ENCODE results near the gene FBXW4.
A peak's percentile ranks its signal among the peaks of the same experiment; 100 is the strongest.

FBXW4 gene

DNA sequence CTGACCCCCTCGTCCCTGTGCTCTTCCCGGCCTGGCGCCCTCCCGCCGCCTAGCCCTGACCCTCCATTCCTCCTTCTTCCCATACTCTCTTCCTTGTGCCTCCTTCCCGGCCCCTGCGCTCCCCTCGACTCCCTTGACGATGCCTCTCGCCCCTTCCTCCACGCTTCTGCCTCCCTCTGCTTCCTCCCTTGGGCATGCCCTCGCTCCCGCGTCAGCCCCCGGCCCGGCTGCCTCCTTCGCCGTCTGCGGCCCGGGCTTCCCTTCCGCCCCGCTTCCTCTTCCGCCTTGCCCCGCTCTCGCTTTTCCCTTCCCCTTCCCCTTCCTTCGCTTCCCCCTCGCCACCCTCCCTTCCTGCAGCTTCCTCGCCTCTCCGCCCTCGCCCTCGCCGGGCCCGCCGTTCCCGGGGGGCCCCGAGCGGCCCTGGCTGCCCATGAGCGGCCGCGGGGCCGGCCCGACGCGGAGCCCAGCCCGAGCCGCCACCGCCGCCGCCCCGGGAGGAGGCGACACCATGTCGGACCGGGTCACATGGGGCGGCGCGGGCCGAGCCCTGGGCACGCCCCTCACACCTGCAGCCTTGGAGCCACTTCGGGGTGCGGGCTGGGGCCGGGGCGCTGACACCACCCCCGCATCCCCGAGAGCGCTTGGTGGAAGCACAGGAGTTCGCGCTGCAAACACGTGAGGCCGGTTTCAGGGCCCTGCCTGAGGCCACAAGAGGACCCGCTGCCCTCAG lies at the start of gene FBXW4:
Gene FBXW4 (minus strand): TSS at position 497 of the 730 bp plus-strand sequence. CDS start 65 bp downstream, at position 432.
- no peaks in the 10 kb centered on the region for H4K20me1 ChIP-seq (ENCODE audit: insufficient read depth)
- no peaks in the 10 kb centered on the region for H3K36me3 ChIP-seq (ENCODE audit: insufficient read depth)
- peaks cover 41% of the 10 kb centered on the region for H3K79me2 ChIP-seq (ENCODE audit: insufficient read depth, low read depth)
- H3K27me3 ChIP-seq (ENCODE audit: insufficient read depth, low read depth), result no peaks in the 10 kb centered on the region
- H3K27ac ChIP-seq, result peak within 1 kb of the TSS; percentile 98
- no peak within 1 kb of the TSS for H3K4me3 ChIP-seq (IDR thresholded peaks at IDR 0.05; ENCODE audit: insufficient read depth, low read depth, low read length)
- peak within 1 kb of the TSS; percentile 96 for H3K4me2 ChIP-seq
- H3K4me1 ChIP-seq (ENCODE audit: low read depth, poor library complexity, severe bottlenecking), result peaks cover 37% of the 10 kb centered on the region
- H3K9ac ChIP-seq, result peak within 1 kb of the TSS; percentile 99
- TF ChIP-seq, protein P1, sequence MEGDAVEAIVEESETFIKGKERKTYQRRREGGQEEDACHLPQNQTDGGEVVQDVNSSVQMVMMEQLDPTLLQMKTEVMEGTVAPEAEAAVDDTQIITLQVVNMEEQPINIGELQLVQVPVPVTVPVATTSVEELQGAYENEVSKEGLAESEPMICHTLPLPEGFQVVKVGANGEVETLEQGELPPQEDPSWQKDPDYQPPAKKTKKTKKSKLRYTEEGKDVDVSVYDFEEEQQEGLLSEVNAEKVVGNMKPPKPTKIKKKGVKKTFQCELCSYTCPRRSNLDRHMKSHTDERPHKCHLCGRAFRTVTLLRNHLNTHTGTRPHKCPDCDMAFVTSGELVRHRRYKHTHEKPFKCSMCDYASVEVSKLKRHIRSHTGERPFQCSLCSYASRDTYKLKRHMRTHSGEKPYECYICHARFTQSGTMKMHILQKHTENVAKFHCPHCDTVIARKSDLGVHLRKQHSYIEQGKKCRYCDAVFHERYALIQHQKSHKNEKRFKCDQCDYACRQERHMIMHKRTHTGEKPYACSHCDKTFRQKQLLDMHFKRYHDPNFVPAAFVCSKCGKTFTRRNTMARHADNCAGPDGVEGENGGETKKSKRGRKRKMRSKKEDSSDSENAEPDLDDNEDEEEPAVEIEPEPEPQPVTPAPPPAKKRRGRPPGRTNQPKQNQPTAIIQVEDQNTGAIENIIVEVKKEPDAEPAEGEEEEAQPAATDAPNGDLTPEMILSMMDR (conservative IDR thresholded peaks at IDR 0.05; ENCODE audit: low read depth, low read length), result no peak
- peak within 1 kb of the TSS; percentile 78 for H2AFZ ChIP-seq (ENCODE audit: low read depth)

GRCh38 chr10:101744267-101744666 lies 49.3 kb upstream of the FBXW4 start:
- Histone ChIP-seq H3K27me3 (ENCODE audit: insufficient read depth, low read depth) (no peaks in the 10 kb centered on the region), H3K9ac (no peak overlapping the region), H3K27ac (no peak overlapping the region), H3K36me3 (ENCODE audit: insufficient read depth) (no peaks in the 10 kb centered on the region), H3K4me2 (no peak overlapping the region), H4K20me1 (ENCODE audit: insufficient read depth) (no peaks in the 10 kb centered on the region), H3K4me1 (ENCODE audit: low read depth, poor library complexity, severe bottlenecking) (no peaks in the 10 kb centered on the region), H3K79me2 (ENCODE audit: insufficient read depth, low read depth) (no peaks in the 10 kb centered on the region), H3K4me3 (IDR thresholded peaks at IDR 0.05; ENCODE audit: insufficient read depth, low read depth, low read length) (no peak overlapping the region), H2AFZ (ENCODE audit: low read depth) (no peak overlapping the region)
- TF ChIP-seq, protein P1 (conservative IDR thresholded peaks at IDR 0.05; ENCODE audit: low read depth, low read length), result no peak

DNA sequence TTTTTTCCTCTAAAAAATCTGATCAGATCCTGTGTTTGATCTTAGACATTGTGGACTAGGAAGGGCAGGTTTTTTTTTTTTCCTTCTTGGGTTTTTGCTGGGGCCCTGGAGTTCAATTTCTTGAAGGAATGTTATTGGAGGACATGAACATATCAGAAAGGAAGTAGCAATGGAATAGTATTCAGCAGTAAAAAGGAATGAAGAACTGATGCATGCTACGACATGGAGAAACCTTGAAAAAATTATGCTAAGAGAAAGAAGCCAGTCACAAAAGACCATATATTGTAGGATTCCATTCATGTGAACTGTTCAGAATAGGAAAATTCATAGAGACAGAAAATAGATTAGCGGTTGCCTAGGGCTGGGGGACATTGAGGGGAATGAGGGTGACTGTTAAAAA lies 47.0 kb upstream of the FBXW4 start:
- Histone ChIP-seq H3K4me2 (no peak overlapping the region), H3K36me3 (ENCODE audit: insufficient read depth) (no peaks in the 10 kb centered on the region), H3K9ac (no peak overlapping the region), H3K27ac (no peak overlapping the region), H3K4me1 (ENCODE audit: low read depth, poor library complexity, severe bottlenecking) (no peaks in the 10 kb centered on the region), H2AFZ (ENCODE audit: low read depth) (no peak overlapping the region), H4K20me1 (ENCODE audit: insufficient read depth) (no peaks in the 10 kb centered on the region), H3K4me3 (IDR thresholded peaks at IDR 0.05; ENCODE audit: insufficient read depth, low read depth, low read length) (no peak overlapping the region), H3K79me2 (ENCODE audit: insufficient read depth, low read depth) (no peaks in the 10 kb centered on the region), H3K27me3 (ENCODE audit: insufficient read depth, low read depth) (no peaks in the 10 kb centered on the region)
- TF ChIP-seq, protein P1 (conservative IDR thresholded peaks at IDR 0.05; ENCODE audit: low read depth, low read length), result no peak

- Histone ChIP-seq H3K27ac (no peak overlapping the region), H3K27me3 (ENCODE audit: insufficient read depth, low read depth) (no peaks in the 10 kb centered on the region), H3K4me2 (no peak overlapping the region), H3K4me1 (ENCODE audit: low read depth, poor library complexity, severe bottlenecking) (no peaks in the 10 kb centered on the region), H4K20me1 (ENCODE audit: insufficient read depth) (no peaks in the 10 kb centered on the region), H2AFZ (ENCODE audit: low read depth) (no peak overlapping the region), H3K36me3 (ENCODE audit: insufficient read depth) (no peaks in the 10 kb centered on the region), H3K79me2 (ENCODE audit: insufficient read depth, low read depth) (no peaks in the 10 kb centered on the region), H3K9ac (no peak overlapping the region), H3K4me3 (IDR thresholded peaks at IDR 0.05; ENCODE audit: insufficient read depth, low read depth, low read length) (no peak overlapping the region)
- TF ChIP-seq, protein P1 (conservative IDR thresholded peaks at IDR 0.05; ENCODE audit: low read depth, low read length), result no peak
Measured at GRCh38 chr10:101736666-101737065, 41.7 kb upstream of the FBXW4 start.

All from KMS-11 (cell line).